ENCODE results near the gene NT5M. TPM values are rescaled to one million over a fixed set of nuclear protein-coding genes. Genes with fewer than 3 reads are reported as not detected.

Gene NT5M
- total and polyA plus RNA-seq, 2 donors from 2014 or later, result 2.8 to 10.0 TPM

DNA sequence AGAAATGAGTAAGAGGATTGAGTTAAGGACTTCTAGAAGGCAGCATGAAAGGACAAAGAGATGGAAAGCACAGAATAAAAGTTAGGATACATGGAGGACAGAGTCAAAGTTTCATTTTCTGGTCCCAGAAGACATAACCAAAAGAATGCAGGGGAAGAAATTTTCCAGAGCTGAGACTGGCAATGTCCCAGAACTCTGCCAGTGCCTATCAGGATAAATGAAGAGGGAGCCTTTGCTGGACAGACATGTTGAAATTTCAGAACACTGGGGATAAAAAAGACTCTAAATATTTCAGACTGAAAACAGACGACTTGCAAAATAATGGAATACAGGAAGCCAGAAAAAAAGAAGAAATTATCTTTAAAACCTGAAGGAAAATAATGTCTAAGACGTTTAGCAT, 55.7 kb downstream of the NT5M start:
- DNase-seq (no peak), FAIRE-seq (no peak)
- Histone ChIP-seq H3K9ac (ENCODE audit: low read length in 3 of 3) (no peak overlapping the region), H3K4me3 (ENCODE audit: low read length in 3 of 3) (no peak overlapping the region), H3K36me3 (ENCODE audit: control insufficient read depth in 2 of 3, insufficient read depth in 3 of 3, low read length in 3 of 3) (no peaks in the 10 kb centered on the region), H3K4me1 (ENCODE audit: control insufficient read depth in 2 of 3, insufficient read depth in 2 of 3, low read depth in 1 of 3, low read length in 3 of 3) (peaks cover 0 to 2% (median 0%) of the 10 kb centered on the region in 3 donors), H3K27me3 (ENCODE audit: control insufficient read depth, insufficient read depth, low read length) (no peaks in the 10 kb centered on the region), H3K9me3 (ENCODE audit: control insufficient read depth in 2 of 3, insufficient read depth in 1 of 3, low read length in 3 of 3) (peaks cover 0 to 8% (median 0%) of the 10 kb centered on the region in 3 donors), H3K27ac (ENCODE audit: low read depth in 2 of 2, low read length in 2 of 2) (no peak overlapping the region)
- TF ChIP-seq, protein P1, sequence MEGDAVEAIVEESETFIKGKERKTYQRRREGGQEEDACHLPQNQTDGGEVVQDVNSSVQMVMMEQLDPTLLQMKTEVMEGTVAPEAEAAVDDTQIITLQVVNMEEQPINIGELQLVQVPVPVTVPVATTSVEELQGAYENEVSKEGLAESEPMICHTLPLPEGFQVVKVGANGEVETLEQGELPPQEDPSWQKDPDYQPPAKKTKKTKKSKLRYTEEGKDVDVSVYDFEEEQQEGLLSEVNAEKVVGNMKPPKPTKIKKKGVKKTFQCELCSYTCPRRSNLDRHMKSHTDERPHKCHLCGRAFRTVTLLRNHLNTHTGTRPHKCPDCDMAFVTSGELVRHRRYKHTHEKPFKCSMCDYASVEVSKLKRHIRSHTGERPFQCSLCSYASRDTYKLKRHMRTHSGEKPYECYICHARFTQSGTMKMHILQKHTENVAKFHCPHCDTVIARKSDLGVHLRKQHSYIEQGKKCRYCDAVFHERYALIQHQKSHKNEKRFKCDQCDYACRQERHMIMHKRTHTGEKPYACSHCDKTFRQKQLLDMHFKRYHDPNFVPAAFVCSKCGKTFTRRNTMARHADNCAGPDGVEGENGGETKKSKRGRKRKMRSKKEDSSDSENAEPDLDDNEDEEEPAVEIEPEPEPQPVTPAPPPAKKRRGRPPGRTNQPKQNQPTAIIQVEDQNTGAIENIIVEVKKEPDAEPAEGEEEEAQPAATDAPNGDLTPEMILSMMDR (IDR thresholded peaks at IDR 0.05; ENCODE audit: borderline replicate concordance, extremely low read depth, insufficient read depth), result no peak
- intact Hi-C loops (cut with DNase I), result no loop called here

DNA sequence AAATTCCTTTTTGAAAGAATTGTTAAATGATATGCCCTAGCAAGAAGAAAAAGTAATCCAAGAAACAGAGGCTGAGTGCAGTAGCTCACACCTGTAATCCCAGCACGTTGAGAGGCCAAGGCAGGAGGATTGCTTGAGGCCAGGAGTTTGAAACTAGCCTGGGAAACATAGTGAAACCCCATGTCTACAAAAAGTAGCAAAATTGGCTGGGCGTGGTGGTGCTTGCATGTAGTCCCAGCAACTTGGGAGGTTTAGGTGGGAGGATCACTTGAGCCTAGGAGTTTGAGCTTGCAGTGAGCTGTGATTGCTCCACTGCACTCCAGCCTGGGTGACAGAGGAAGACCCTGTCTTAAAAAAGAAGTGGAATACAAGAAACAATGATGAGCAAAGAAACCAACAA, 56.1 kb downstream of the NT5M start:
- Histone ChIP-seq H3K9ac (ENCODE audit: low read length in 3 of 3) (no peak overlapping the region), H3K27ac (ENCODE audit: low read depth in 2 of 2, low read length in 2 of 2) (no peak overlapping the region), H3K4me3 (ENCODE audit: low read length in 3 of 3) (no peak overlapping the region), H3K27me3 (ENCODE audit: control insufficient read depth, insufficient read depth, low read length) (no peaks in the 10 kb centered on the region), H3K4me1 (ENCODE audit: control insufficient read depth in 2 of 3, insufficient read depth in 2 of 3, low read depth in 1 of 3, low read length in 3 of 3) (peaks cover 0 to 2% (median 0%) of the 10 kb centered on the region in 3 donors), H3K9me3 (ENCODE audit: control insufficient read depth in 2 of 3, insufficient read depth in 1 of 3, low read length in 3 of 3) (peaks cover 0 to 8% (median 0%) of the 10 kb centered on the region in 3 donors), H3K36me3 (ENCODE audit: control insufficient read depth in 2 of 3, insufficient read depth in 3 of 3, low read length in 3 of 3) (no peaks in the 10 kb centered on the region)
- DNase-seq (no peak), FAIRE-seq (no peak)
- intact Hi-C loops (cut with DNase I), result no loop called here
- TF ChIP-seq, protein P1 (IDR thresholded peaks at IDR 0.05; ENCODE audit: borderline replicate concordance, extremely low read depth, insufficient read depth), result no peak

DNA sequence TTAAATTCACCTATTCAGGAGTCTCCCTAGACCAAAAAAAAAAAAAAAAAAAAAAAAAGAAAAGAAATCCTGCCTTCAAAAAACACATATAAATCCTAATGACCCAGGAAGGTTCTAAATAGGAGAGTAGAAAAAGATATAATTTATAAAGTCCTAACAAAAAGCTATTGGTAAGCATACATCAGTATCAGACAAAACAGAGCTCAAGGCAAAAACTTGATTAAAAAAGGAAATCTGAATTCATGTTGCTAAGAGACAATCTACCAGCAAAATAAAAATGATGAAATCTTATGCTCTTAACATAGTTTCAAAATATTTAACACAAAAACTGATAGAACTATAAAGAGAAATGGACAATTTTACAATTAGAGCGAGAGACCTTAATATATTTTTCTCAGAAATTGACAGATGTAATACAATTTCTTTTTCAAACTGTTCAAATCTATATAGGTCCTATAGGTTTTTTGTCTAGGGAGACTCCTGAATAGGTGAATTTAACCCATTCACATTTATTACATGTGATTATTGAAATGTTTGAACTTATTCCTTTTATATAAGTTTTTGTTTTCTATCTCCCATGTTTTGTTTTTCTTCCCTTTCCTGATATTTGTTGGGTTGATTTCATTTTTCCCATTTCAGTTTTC, 57.0 kb downstream of the NT5M start:
- intact Hi-C loops (cut with DNase I), result no loop called here
- FAIRE-seq, result peak; percentile 25
- Histone ChIP-seq H3K27ac (ENCODE audit: low read depth in 2 of 2, low read length in 2 of 2) (no peak overlapping the region), H3K9me3 (ENCODE audit: control insufficient read depth in 2 of 3, insufficient read depth in 1 of 3, low read length in 3 of 3) (peaks cover 0 to 8% (median 0%) of the 10 kb centered on the region in 3 donors), H3K27me3 (ENCODE audit: control insufficient read depth, insufficient read depth, low read length) (no peaks in the 10 kb centered on the region), H3K4me1 (ENCODE audit: control insufficient read depth in 2 of 3, insufficient read depth in 2 of 3, low read depth in 1 of 3, low read length in 3 of 3) (no peaks in the 10 kb centered on the region), H3K9ac (ENCODE audit: low read length in 3 of 3) (no peak overlapping the region), H3K4me3 (ENCODE audit: low read length in 3 of 3) (no peak overlapping the region), H3K36me3 (ENCODE audit: control insufficient read depth in 2 of 3, insufficient read depth in 3 of 3, low read length in 3 of 3) (no peaks in the 10 kb centered on the region)
- TF ChIP-seq, protein P1 (IDR thresholded peaks at IDR 0.05; ENCODE audit: borderline replicate concordance, extremely low read depth, insufficient read depth), result no peak
- no peak for DNase-seq

GRCh38 chr17:17361543-17361866, 58.3 kb downstream of the NT5M start:
- no peaks in the 10 kb centered on the region for H3K4me1 ChIP-seq (ENCODE audit: control insufficient read depth in 2 of 3, insufficient read depth in 2 of 3, low read depth in 1 of 3, low read length in 3 of 3)
- no peak overlapping the region for H3K9ac ChIP-seq (ENCODE audit: low read length in 3 of 3)
- no peaks in the 10 kb centered on the region for H3K27me3 ChIP-seq (ENCODE audit: control insufficient read depth, insufficient read depth, low read length)
- peaks cover 0 to 8% (median 0%) of the 10 kb centered on the region in 3 donors for H3K9me3 ChIP-seq (ENCODE audit: control insufficient read depth in 2 of 3, insufficient read depth in 1 of 3, low read length in 3 of 3)
- H3K36me3 ChIP-seq (ENCODE audit: control insufficient read depth in 2 of 3, insufficient read depth in 3 of 3, low read length in 3 of 3), result no peaks in the 10 kb centered on the region
- intact Hi-C loops (cut with DNase I), result no loop called here
- DNase-seq, result no peak
- no peak overlapping the region for H3K4me3 ChIP-seq (ENCODE audit: low read length in 3 of 3)
- TF ChIP-seq, protein P1 (IDR thresholded peaks at IDR 0.05; ENCODE audit: borderline replicate concordance, extremely low read depth, insufficient read depth), result no peak
- H3K27ac ChIP-seq (ENCODE audit: low read depth in 2 of 2, low read length in 2 of 2), result no peak overlapping the region
- FAIRE-seq, result no peak
